ENCODE results near the gene PRKCA. TPM values are rescaled to one million over a fixed set of nuclear protein-coding genes. Genes with fewer than 3 reads are reported as not detected.
A peak's percentile ranks its signal among the peaks of the same experiment; 100 is the strongest.

PRKCA gene
- total and polyA plus RNA-seq, 2 of the 13 experiments (the other 11 are each of a cell fraction or from before 2014, with no cell fraction given), result 18.5 to 21.5 TPM

GRCh38 chr17:66302761-66303626 is 581 bp downstream of the PRKCA start (continued):
- TF ChIP-seq KDM4B (CRISPR knock-in tag; IDR thresholded peaks at IDR 0.05) (0 out of 2 replicates have a peak, but pooled peaks have one; percentile 9), PCBP2 (optimal IDR thresholded peaks at IDR 0.05; ENCODE audit: low read depth, low read length, poor library complexity, severe bottlenecking) (no peak), HHEX (CRISPR knock-in tag; IDR thresholded peaks at IDR 0.05) (no peak), EED (CRISPR knock-in tag; IDR thresholded peaks at IDR 0.05) (no peak), ZNF589 (CRISPR knock-in tag; conservative IDR thresholded peaks at IDR 0.05) (peak; percentile 73; the same call in 1 of the 2 replicates), ZNF800 (CRISPR knock-in tag; IDR thresholded peaks at IDR 0.05) (peak; percentile 97), ZFYVE20 (CRISPR knock-in tag; IDR thresholded peaks at IDR 0.05; ENCODE audit: borderline replicate concordance, low read depth) (no peak), CEBPB (IDR thresholded peaks at IDR 0.05; ENCODE audit: borderline replicate concordance, low read depth, low read length) (no peak), ZNF562 (CRISPR knock-in tag; IDR thresholded peaks at IDR 0.05; ENCODE audit: borderline replicate concordance) (no peak), TEF (CRISPR knock-in tag; IDR thresholded peaks at IDR 0.05) (no peak), E2F1 (CRISPR knock-in tag; IDR thresholded peaks at IDR 0.05) (peak; percentile 60; the same call in 1 of the 2 replicates), ZNF460 (CRISPR knock-in tag; IDR thresholded peaks at IDR 0.05; ENCODE audit: borderline replicate concordance) (no peak), YEATS2 (CRISPR knock-in tag; IDR thresholded peaks at IDR 0.05; ENCODE audit: borderline replicate concordance) (no peak), ZNF703 (CRISPR knock-in tag; IDR thresholded peaks at IDR 0.05; ENCODE audit: borderline replicate concordance) (no peak), POGZ (CRISPR knock-in tag; IDR thresholded peaks at IDR 0.05) (peak; percentile 24; the same call in 1 of the 2 replicates), ZNF225 (CRISPR knock-in tag; IDR thresholded peaks at IDR 0.05) (peak; percentile 85; the same call in 1 of the 2 replicates), ZNF326 (CRISPR knock-in tag; IDR thresholded peaks at IDR 0.05; ENCODE audit: borderline replicate concordance) (no peak), HOXA9 (CRISPR knock-in tag; IDR thresholded peaks at IDR 0.05; ENCODE audit: borderline replicate concordance) (peak; percentile 73; the same call in 1 of the 2 replicates)
- TF ChIP-seq, protein P1, sequence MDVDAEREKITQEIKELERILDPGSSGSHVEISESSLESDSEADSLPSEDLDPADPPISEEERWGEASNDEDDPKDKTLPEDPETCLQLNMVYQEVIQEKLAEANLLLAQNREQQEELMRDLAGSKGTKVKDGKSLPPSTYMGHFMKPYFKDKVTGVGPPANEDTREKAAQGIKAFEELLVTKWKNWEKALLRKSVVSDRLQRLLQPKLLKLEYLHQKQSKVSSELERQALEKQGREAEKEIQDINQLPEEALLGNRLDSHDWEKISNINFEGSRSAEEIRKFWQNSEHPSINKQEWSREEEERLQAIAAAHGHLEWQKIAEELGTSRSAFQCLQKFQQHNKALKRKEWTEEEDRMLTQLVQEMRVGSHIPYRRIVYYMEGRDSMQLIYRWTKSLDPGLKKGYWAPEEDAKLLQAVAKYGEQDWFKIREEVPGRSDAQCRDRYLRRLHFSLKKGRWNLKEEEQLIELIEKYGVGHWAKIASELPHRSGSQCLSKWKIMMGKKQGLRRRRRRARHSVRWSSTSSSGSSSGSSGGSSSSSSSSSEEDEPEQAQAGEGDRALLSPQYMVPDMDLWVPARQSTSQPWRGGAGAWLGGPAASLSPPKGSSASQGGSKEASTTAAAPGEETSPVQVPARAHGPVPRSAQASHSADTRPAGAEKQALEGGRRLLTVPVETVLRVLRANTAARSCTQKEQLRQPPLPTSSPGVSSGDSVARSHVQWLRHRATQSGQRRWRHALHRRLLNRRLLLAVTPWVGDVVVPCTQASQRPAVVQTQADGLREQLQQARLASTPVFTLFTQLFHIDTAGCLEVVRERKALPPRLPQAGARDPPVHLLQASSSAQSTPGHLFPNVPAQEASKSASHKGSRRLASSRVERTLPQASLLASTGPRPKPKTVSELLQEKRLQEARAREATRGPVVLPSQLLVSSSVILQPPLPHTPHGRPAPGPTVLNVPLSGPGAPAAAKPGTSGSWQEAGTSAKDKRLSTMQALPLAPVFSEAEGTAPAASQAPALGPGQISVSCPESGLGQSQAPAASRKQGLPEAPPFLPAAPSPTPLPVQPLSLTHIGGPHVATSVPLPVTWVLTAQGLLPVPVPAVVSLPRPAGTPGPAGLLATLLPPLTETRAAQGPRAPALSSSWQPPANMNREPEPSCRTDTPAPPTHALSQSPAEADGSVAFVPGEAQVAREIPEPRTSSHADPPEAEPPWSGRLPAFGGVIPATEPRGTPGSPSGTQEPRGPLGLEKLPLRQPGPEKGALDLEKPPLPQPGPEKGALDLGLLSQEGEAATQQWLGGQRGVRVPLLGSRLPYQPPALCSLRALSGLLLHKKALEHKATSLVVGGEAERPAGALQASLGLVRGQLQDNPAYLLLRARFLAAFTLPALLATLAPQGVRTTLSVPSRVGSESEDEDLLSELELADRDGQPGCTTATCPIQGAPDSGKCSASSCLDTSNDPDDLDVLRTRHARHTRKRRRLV (CRISPR knock-in tag; IDR thresholded peaks at IDR 0.05), result peak; percentile 57; the same call in 1 of the 2 replicates

Data from HepG2 (cell line).